GM21825 (cell line): ENCODE measurements around the gene SP3.

ENCODE experiments used
- ATAC-seq: cut with Tn5 transposase; IDR thresholded peaks from one replicate; pipeline ENCODE4 v1.9.1; 2021; ENCODE audit warnings: mild to moderate bottlenecking, moderate library complexity; ENCODE audit not compliant: unreplicated experiment

SP3 gene

GRCh38 chr2:173947131-173947530, 18.0 kb downstream of the SP3 start:
- ATAC-seq = no peak

- ATAC-seq = no peak
These were observed 21.4 kb downstream of the SP3 start for GRCh38 chr2:173943738-173944137.

GRCh38 chr2:173942861-173943523, 22.2 kb downstream of the SP3 start:
- ATAC-seq = no peak

- no peak for ATAC-seq
These were observed 23.6 kb downstream of the SP3 start for GRCh38 chr2:173941567-173941966.

- no peak for ATAC-seq
These were observed 24.8 kb downstream of the SP3 start for GRCh38 chr2:173940208-173941020.

GRCh38 chr2:173938700-173939384, 26.3 kb downstream of the SP3 start:
- no peak for ATAC-seq

GRCh38 chr2:173935305-173935704, 29.9 kb downstream of the SP3 start:
- ATAC-seq = no peak

- ATAC-seq = no peak
These were observed 30.3 kb downstream of the SP3 start for GRCh38 chr2:173934895-173935294.

- no peak for ATAC-seq
These were observed 33.4 kb downstream of the SP3 start for GRCh38 chr2:173931751-173932150.

- no peak for ATAC-seq
These were observed 35.7 kb downstream of the SP3 start for GRCh38 chr2:173929441-173929840.

GRCh38 chr2:173926875-173927274, 38.3 kb downstream of the SP3 start:
- ATAC-seq = no peak

GRCh38 chr2:173924285-173924684, 40.9 kb downstream of the SP3 start:
- ATAC-seq = no peak

GRCh38 chr2:173922760-173923159, 42.4 kb downstream of the SP3 start:
- no peak for ATAC-seq

GRCh38 chr2:173922068-173922467, 43.1 kb downstream of the SP3 start:
- ATAC-seq = no peak

- no peak for ATAC-seq
These were observed 50.9 kb downstream of the SP3 start for GRCh38 chr2:173914055-173914927.

GRCh38 chr2:173909846-173910245, 55.3 kb downstream of the SP3 start:
- no peak for ATAC-seq

GRCh38 chr2:173906626-173907025, 58.5 kb downstream of the SP3 start:
- no peak for ATAC-seq

GRCh38 chr2:173903601-173904394, 61.4 kb downstream of the SP3 start:
- ATAC-seq = no peak

- ATAC-seq = no peak
These were observed 66.2 kb downstream of the SP3 start for GRCh38 chr2:173898996-173899395.

- peak; percentile 89 for ATAC-seq
These were observed 67.0 kb downstream of the SP3 start for GRCh38 chr2:173898178-173898668.
